ENCODE results near the gene GRID1. TPM values are rescaled to one million over a fixed set of nuclear protein-coding genes. Genes with fewer than 3 reads are reported as not detected.

The GRID1 gene
- polyA plus RNA-seq, 1 of the 3 experiments (the other 2 are of a cell fraction), result 0.13 TPM

GRCh38 chr10:86204421-86205305 is 161.9 kb downstream of the GRID1 start:
- Histone ChIP-seq H3F3A (replicated peaks; ENCODE audit: insufficient read depth) (no peaks in the 10 kb centered on the region), H3K9ac (no peak overlapping the region), H3K4me2 (no peak overlapping the region), H3K4me1 (ENCODE audit: control insufficient read depth in 1 of 2, insufficient read depth in 2 of 2, low read depth in 1 of 2, low read length in 1 of 2) (no peaks in the 10 kb centered on the region), H3K27ac (ENCODE audit: low read depth in 2 of 2, low read length in 1 of 2) (no peak overlapping the region), H3K36me3 (replicated peaks in 1 of 2; ENCODE audit: control insufficient read depth in 1 of 2, insufficient read depth in 2 of 2, low read length in 1 of 2) (no peaks in the 10 kb centered on the region), H3K9me2 (no peaks in the 10 kb centered on the region), H3K4me3 (ENCODE audit: low read depth in 2 of 2, low read length in 1 of 2) (no peak overlapping the region), H3K79me2 (ENCODE audit: insufficient read depth) (no peaks in the 10 kb centered on the region), H3K9me3 (no peaks in the 10 kb centered on the region), H3K27me3 (ENCODE audit: insufficient read depth) (no peaks in the 10 kb centered on the region), H4K20me1 (ENCODE audit: insufficient read depth) (no peaks in the 10 kb centered on the region), H2AFZ (ENCODE audit: low read depth) (no peak overlapping the region)
- CTCF ChIA-PET, result no interaction called here
- no peak for DNase-seq
- WGBS (ENCODE audit: low lambda C conversion rate), result 38% methylated on average over 9 of the region's 9 CpGs
- POLR2A ChIA-PET, result no interaction called here
- TF ChIP-seq CHD2 (IDR thresholded peaks at IDR 0.05; ENCODE audit: low read length, partially characterized antibody) (no peak), SMC3 (IDR thresholded peaks at IDR 0.05; ENCODE audit: low read depth, low read length) (no peak), SIN3A (IDR thresholded peaks at IDR 0.05; ENCODE audit: borderline replicate concordance, low read depth, low read length) (no peak), USF1 (IDR thresholded peaks at IDR 0.05; ENCODE audit: borderline replicate concordance, low read depth) (no peak), TCF12 (IDR thresholded peaks at IDR 0.05) (no peak), RXRA (IDR thresholded peaks at IDR 0.05; ENCODE audit: borderline replicate concordance, low read depth) (no peak), EP300 (IDR thresholded peaks at IDR 0.05; ENCODE audit: borderline replicate concordance in 1 of 2, low read depth in 1 of 2, low read length in 1 of 2) (no peak), EZH2phosphoT487 (IDR thresholded peaks at IDR 0.05; ENCODE audit: borderline replicate concordance, low read depth) (no peak), CTCF (IDR thresholded peaks at IDR 0.05) (no peak)

GRCh38 chr10:86203162-86203905 is 163.3 kb downstream of the GRID1 start:
- Histone ChIP-seq H3F3A (replicated peaks; ENCODE audit: insufficient read depth) (no peaks in the 10 kb centered on the region), H3K27ac (ENCODE audit: low read depth in 2 of 2, low read length in 1 of 2) (no peak overlapping the region), H3K36me3 (replicated peaks in 1 of 2; ENCODE audit: control insufficient read depth in 1 of 2, insufficient read depth in 2 of 2, low read length in 1 of 2) (no peaks in the 10 kb centered on the region), H3K9me3 (no peaks in the 10 kb centered on the region), H4K20me1 (ENCODE audit: insufficient read depth) (no peaks in the 10 kb centered on the region), H3K4me2 (no peak overlapping the region), H3K9me2 (no peaks in the 10 kb centered on the region), H2AFZ (ENCODE audit: low read depth) (no peak overlapping the region), H3K9ac (no peak overlapping the region), H3K27me3 (ENCODE audit: insufficient read depth) (no peaks in the 10 kb centered on the region), H3K4me3 (ENCODE audit: low read depth in 2 of 2, low read length in 1 of 2) (no peak overlapping the region), H3K4me1 (ENCODE audit: control insufficient read depth in 1 of 2, insufficient read depth in 2 of 2, low read depth in 1 of 2, low read length in 1 of 2) (no peaks in the 10 kb centered on the region), H3K79me2 (ENCODE audit: insufficient read depth) (no peaks in the 10 kb centered on the region)
- ChIA-PET CTCF (no interaction called here), POLR2A (no interaction called here)
- no peak for DNase-seq
- WGBS (ENCODE audit: low lambda C conversion rate), result 26% methylated on average over 8 of the region's 11 CpGs
- TF ChIP-seq TAF1 (IDR thresholded peaks at IDR 0.05; ENCODE audit: borderline replicate concordance, low read depth, low read length), result no peak
- TF ChIP-seq REST (IDR thresholded peaks at IDR 0.05; ENCODE audit: low read depth, low read length), result peak; percentile 69; the same call in 1 of the 2 replicates
